SK-N-MC (cell line): Measurements from ENCODE around the gene HK1.

ENCODE experiments used
- EZH2 ChIP-seq: fragments of 200-600 bp; sonication (generic); IDR thresholded peaks from one replicate; pipeline ENCODE4 v1.6.1; 2017; ENCODE audit warnings: antibody characterized with exemption
- FOXP2 ChIP-seq: optimal IDR thresholded peaks from 2 replicates; pipeline ENCODE3; 2011; ENCODE audit warnings: mild to moderate bottlenecking, moderate library complexity; ENCODE audit not compliant: insufficient read depth; ENCODE audit errors: extremely low read length, control extremely low read depth
- POLR2AphosphoS5 ChIP-seq: IDR thresholded peaks from 2 replicates; pipeline ENCODE4 v1.6.1; 2012; ENCODE audit warnings: mild to moderate bottlenecking, low read depth, low read length, borderline replicate concordance

DNA sequence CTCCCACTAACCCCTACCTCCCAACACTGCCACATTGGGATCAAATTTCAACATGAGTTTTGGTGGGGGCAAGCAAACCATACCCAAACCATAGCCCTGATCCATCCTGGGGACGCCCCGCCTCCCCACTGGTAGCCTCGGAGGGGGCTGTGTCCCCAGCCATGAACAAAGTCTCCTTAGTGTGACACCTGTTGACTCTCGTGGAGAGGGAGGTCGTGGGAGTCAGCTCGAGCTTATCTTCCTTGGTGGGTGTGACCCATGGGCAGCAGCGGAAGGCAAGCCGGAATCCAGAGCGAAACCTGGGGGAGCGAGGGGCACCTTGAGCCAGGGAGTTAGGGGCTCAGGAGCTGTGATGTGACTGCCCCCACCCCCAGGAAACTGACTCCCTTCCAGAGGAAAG lies 126.5 kb downstream of the HK1 start:
- TF ChIP-seq EZH2 (no peak), POLR2AphosphoS5 (no peak), FOXP2 (no peak)
